ENCODE measurements around the gene CLPTM1L.

- TF ChIP-seq POLR2A (IDR thresholded peaks at IDR 0.05) (no peak), CTCF (IDR thresholded peaks at IDR 0.05) (no peak)
Measured at GRCh38 chr5:1342268-1342667, 2.6 kb downstream of the CLPTM1L start.

Data from adrenal gland (tissue), 5 donors.